ENCODE measurements around the gene MAP4K3.
A peak's percentile ranks its signal among the peaks of the same experiment; 100 is the strongest.
"Not testable (repeated sequence)": the region's sequence is repeated elsewhere in the genome, so short reads cannot be mapped to it uniquely, and the experiment has no call there.

Gene MAP4K3

DNA sequence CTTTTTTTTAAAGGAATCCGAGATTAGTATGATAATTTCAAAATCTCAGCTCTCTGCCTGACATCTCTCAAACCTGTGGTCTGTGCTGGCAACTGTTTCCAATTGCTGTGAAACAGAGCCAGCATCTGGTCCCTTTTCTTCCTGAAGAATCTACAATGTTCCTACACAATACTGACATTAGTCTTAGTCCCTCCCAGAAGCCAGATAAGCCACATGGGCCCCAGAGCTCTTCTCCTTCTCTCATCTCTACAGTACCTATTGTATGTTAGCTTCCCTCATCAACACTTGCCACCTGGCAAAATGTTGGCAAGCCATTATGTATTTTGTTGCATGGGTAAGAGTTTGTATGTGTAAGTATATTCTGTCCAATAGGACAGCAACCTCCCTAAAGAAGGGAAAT, 130.5 kb downstream of the MAP4K3 start:
- DNase-seq (ENCODE audit: low read depth, low spot score), result peak; percentile 25

DNA sequence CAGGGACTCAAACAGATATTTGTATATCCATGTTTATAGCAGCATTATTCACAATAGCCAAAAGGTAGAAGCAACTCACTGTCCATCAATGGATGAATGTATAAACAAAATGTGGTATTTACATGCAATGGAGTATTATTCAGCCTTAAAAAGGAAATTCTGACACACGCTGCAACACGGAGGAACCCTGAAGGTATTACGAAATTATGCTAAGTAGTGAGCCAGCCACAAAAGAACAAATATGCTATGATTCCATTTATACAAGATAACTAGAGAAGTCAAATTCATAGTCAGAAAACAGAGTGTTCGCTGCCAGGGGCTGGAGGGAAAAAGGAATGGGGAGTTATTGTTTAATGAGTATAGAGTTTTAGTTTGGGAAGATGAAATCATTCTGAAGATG, 132.4 kb downstream of the MAP4K3 start:
- DNase-seq (ENCODE audit: low read depth, low spot score), result no peak

DNA sequence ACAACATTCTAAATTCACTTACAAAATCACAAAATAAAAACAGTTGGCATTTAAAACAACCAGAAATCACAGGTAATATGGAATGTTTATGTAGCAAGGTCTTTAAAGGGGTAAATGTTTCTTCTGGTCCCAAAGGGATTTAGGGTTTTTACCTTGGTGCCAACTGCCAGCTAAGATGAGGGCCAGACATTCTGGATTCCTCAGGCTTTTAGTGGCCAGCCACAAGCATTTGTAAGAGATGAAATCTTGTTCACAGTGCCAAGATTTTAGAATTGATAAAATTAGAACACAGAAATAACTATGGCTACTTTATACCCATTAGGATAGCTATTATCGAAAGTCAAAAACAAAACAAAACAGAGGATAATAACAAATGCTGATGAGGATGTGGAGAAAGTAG, 132.9 kb downstream of the MAP4K3 start:
- peak; percentile 78 for DNase-seq (ENCODE audit: low read depth, low spot score)

DNA sequence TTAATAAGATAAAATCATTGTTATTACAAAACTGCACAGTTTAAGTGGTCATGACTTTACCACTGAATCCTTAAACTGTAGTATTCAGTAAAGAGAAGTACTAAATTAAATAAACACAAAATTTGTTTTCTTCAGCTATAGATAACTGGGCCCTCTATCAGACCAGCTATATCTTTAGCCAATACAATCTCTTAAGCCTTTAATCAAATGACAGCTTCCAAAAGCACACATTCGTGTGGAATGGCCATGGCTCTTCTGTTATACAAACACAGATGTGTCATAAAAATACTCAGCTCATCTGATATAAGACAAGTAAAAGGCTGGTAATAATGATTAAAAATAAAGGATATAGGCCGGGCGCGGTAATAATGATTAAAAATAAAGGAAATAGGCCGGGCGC, 135.7 kb downstream of the MAP4K3 start:
- DNase-seq (ENCODE audit: low read depth, low spot score), result no peak

DNA sequence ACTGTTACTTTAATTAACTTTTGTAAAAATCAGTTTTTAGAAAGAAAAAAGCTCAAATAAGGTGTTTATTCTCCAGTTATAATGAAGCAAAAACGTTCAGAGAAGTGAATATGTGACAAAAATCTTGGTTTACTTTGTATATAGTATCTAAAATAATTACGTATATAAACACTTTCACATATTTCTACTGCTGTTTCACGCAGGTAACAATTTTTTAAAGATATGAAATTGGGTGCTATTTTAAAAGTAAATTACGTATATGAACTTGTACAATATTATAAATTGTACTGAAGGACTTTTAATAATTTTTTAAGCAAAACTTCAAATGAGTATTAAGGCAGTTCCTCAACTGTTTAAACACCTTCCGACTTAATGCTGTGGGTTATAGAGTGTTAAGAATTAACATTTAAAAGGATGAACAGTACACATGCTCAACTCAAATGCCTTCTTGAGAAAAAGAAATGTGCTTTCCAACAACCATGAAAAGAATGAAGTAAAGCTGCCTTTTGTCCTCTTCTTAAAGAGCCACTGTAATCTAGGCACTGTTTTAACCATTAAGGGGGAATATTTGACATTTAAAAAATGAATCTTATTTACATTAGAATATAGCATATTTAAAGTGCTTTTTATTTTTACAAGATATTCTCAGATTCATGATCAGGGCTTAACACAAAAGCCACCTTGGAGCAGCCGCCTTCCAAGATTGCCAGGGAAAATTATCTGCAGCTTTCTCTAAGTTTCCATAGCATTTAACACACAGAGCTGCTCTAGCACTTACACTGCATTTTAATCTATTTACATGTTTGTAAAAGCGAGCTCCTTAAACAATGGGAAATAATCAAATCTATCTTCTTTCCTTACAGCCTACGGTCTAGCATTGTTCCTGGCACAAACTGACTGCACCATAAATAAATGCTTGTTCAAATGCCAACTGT, 136.8 kb downstream of the MAP4K3 start:
- DNase-seq (ENCODE audit: low read depth, low spot score), result no peak

DNA sequence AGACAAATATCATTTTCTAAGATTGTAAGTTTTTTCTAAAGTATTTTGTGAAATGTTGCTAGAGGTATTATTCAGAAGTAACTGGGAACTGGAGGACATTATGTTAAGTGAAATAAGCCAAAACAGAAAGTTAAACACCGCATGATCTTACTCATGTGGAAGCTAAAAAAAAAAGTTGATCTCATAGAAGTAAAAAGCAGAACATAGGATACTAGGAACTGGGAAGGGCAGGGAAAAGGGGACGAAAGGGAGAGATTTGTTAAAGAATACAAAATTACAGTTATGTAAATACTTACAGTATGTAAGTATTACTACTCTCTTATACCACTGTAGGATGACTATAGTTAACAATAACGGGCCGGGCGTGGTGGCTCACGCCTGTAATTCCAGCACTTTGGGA, 146.7 kb downstream of the MAP4K3 start:
- no peak for DNase-seq (ENCODE audit: low read depth, low spot score)

DNA sequence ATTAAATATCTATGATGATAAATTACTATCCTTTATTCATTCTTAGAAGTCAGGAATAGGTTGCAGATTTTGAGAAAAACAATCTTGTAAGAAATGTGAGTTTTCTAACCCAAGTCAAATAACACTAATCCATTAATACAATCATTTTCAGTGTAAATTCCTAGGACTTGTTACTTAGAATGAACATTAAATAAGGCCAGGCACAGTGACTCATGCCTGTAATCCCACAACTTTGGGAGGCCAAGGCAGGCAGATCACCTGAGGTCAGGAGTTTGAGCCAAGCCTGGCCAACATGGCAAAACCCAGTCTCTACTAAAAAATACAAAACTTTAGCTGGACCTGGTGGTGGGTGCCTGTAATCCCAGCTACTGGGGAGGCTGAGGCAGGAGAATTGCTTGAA, 147.5 kb downstream of the MAP4K3 start:
- peak; percentile 47 for DNase-seq (ENCODE audit: low read depth, low spot score)

DNA sequence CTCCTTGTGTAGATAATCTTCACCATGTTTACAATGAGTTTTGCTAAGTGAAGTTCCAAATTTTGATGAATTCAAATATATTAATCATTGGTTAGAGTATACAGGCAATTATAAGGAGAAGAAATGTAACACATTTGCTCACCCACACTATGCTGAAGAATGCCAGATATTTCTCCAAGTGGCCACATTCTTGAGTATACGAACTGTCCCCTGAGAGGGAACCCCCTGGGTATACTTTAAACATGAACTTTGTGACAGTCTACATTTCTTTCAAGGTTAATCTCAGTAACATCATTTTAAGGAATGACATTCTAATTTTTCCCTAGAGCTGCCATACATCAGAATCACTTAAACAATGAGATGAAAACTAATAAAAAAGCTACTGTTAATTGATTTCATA, 153.5 kb downstream of the MAP4K3 start:
- DNase-seq (ENCODE audit: low read depth, low spot score), result peak; percentile 21

DNA sequence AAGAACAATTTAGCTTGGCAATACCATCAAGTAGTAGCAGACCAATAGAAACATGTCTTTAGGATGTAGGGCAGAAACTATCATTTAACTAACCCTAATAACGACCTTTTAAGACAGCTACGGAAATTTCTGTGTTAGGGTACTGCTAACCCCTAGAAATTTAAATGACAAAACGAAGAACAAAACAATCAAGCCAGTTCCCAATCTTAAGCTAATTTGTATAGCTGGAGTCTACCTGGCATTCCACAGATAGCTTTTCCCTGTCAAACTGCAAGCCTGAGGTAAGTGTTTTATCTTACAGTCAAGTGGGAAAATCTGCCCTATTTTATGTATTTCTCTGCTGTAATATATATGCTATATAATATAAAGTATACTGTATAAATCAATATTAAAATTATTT, 155.7 kb downstream of the MAP4K3 start:
- DNase-seq (ENCODE audit: low read depth, low spot score), result no peak

DNA sequence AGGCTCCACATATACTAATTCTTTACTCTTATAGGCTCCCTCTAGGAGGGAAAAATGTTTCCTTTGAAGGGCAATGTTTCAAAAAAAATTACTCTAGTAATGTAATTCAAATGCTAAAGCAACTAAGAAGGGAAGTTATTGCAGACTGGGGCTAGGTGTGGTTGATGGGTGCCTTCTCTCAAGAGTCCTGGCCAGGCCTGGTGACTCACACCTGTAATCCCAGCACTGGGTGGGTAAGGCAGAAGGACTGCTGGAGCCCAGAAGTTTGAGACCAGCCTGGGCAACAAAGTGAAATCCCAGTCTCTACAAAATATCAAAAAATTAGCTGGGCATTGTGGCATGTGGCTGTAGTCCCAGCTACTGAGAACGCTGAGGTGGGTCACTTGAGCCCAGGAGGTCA, 162.1 kb downstream of the MAP4K3 start:
- peak; percentile 14 for DNase-seq (ENCODE audit: low read depth, low spot score)

DNA sequence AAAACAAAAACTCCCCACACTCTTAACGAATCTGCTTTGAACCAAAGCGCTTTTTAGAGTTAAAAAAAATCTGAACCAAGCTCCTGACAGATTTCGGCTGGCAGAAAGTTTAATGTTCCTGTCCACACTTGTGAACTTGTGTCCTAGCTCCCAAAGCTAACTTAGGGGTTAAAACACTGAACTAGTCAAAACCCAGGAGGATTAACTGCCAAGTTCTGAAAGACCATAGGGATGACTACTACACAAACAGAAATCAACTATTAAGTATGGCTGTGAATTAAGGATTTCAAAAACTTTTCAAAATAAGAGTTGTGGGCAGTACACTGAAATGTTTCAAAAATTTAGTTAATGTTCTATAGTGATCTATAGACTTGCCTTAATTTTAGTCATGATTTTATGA, 167.1 kb downstream of the MAP4K3 start:
- no peak for DNase-seq (ENCODE audit: low read depth, low spot score)

DNA sequence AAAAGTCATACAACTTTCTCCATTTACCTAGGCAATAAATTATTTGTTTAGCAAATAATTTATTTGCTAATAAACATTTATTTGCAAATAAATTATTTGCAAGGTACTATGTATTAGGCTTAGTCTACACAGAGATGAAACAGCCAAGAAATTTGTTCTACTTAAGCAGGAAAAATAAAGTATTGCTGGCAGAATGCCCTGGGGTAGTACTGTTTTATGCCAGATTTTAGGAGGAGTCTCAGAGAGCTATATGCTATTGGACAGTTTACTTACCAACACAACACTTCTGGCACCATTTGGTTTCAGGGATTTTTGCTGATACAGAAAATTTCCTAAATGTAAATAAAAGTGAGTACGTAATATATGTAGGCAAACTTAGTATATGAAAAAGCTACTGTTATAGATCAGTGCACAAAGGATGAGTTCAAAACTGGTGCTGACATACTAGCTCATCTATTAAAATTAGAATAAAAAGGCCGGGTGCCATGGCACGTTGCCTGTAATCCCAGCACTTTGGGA, 170.1 kb downstream of the MAP4K3 start:
- peak; percentile 16 for DNase-seq (ENCODE audit: low read depth, low spot score)

DNA sequence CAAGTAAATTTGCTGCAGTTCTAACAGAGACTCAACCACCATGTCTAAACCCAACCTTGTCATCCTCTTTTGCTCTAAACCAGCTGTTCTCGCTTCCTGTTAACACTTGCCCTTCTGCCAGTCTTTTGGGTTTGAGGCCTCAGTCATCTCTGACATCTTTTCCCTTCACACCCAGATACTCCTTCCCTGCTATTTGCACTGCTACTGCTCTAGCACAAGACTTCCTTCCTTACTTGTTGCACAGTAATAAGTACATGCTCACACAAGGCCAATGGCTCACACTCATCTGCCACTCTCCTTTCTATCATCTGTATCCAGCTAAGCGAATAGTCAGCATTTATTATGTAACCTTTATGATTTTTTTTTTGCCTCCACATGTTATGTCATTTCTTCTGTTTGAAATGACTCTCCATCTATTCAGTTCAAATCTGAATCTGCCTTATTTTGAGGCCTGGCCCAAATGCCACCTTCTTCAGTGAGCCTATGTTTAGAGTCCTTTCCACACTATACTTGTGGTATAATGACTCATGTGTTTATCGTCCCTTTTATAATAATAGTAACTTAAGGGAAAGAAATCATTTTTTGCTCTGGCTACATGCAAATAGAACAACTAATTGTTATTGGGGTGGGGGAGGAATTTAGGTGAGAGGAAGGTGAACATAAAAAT, 170.8 kb downstream of the MAP4K3 start:
- peak; percentile 27 for DNase-seq (ENCODE audit: low read depth, low spot score)

DNA sequence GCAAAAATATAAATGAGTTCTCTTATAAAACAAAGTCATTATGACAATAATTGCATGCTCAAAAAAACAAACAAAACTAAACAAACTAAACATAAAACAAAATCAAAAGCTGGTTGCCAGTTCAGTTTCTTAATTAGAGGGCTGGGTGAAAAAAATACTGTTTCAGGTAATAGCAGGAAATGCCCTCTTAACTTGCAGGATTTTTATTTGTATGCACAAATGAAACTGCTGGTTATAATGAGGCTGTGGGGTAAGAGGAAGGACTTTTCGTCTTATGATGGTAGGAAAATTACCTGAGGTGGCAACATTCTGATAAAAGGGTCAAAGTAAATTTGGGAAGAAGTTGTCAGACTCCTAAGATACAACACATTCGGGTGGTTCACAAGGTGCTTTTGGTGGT, 171.8 kb downstream of the MAP4K3 start:
- DNase-seq (ENCODE audit: low read depth, low spot score), result no peak

DNA sequence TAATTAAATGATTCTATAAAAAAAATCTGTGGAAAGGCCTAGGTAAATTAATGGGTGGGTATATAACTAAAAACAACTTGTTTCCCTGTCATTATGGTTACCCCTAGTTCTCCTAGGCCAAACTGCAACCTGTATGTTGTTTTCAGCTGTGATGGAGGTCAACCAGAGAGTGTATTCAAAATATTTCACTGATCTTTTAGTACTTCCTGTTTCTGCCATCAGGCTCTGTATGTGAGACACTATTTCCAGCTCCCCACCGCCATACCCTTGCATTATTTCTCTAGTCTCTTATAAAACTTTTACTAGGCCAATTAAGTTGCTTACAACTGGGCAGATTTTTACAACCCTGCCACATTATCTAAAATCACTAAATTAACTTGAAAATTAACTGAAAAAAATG, 172.4 kb downstream of the MAP4K3 start:
- no peak for DNase-seq (ENCODE audit: low read depth, low spot score)

DNA sequence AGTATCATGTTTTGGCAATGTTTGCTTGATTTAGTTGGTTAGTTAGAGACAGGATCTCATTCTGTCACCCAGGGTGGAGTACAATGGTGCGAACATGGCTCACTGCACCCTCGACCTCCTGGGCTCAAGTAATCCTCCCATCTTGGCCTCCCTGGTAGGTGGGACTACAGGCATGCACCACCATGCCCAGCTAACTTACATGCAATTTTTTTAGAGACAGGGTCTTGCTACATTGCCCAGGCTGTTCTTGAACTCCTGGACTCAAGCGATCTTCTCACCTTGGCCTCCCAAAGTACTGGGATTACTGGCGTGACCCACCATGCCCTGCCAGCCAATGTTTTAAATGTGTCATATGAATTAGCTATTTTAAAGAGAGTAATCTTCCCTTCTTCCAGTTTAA, 177.0 kb downstream of the MAP4K3 start:
- DNase-seq (ENCODE audit: low read depth, low spot score), result no peak

DNA sequence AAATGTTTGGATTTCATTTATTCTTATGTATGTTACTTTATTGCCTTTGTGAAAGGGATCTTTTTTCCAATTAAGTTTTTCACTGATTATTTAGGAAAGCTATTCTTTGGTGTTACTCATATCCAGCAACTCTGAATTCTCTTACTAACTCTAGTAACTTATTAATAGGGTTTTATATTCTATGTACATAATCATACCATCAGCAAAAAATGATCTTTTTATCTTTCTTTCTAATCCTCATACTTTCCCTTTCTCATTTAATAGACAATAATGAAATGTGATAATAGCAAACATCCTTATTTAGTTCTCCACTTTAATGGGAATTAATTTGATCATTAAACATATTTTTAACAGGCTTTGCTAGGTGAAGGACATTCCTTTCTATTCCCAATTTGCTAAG, 181.0 kb downstream of the MAP4K3 start:
- DNase-seq (ENCODE audit: low read depth, low spot score), result no peak

DNA sequence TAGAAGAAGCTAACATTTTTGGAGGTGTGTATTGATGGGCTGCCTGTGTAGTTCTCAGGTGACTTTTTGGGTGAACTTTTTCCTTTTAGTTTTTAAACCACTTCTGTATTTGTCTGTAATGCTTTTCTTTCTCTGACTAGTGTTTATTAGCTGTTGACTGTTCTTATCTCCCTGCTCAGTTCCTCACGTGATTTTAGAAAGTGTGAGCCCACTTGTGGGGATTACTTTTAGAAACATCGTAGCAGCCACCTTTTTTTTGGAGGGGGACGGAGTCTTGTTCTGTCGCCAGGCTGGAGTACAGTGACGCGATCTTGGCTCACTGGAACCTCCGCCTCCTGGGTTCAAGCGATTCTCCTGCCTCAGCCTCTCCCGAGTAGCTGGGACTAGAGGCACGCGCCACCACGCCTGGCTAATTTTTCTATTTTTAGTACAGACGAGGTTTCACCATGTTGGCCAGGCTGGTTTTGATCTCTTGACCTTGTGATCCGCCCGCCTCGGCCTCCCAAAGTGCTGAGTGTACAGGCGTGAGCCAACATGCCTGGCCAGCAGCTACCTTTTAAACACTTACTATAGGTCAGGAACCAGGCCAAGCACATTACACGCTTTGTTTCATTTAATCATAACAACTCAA, 184.1 kb downstream of the MAP4K3 start:
- DNase-seq (ENCODE audit: low read depth, low spot score), result no peak

DNA sequence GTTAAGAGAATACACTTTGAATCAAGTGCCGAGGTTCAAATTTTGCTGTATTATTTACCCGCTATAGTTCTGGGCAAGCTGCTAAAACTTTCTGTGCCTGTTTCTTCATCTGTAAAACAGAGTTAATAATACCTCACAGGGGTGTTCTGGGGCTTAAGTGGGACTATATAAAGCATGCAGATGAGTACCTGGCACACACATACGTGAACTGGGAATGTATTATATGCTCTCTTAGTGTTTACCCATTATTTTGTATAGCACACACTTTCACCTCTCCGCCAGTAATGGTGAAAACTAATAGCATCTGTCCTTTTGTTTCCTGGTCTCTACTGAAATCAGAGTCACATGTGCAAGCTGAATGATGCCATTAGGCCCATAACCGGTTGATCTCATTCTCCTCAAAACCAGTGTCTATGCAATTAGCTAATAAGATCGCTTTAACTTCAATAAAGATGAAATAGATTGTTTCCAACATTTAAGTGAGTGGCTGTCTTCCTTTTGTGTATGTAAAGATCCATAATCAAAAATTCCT, 189.5 kb downstream of the MAP4K3 start:
- no peak for DNase-seq (ENCODE audit: low read depth, low spot score)

DNA sequence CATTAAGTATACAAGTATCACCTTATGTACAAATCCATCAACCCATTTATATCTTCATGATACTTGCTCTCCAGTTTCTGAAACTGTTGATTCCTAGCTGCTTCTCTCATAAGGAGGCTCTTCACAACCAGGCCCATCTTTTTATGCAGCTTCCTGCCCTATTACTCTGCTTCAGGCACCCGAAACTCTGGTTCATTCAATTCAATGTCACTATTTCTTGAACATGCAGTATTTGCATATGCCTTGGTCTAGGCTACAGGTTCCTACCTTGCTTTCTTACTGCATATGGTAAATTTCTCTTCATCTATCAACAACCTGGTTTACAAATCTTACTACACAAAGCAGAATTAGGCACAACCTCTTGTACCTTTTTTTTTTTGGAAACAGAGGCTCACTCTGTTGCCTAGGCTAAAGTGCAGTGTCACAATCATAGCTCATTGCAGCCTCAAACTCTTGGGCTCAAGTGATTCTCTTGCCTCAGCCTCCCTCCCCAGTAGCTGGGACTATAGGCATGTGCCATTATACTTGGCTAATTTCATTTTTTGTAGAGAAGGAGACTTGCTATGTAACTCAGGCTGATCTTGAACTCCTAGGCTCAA, 190.6 kb downstream of the MAP4K3 start:
- DNase-seq (ENCODE audit: low read depth, low spot score), result no peak

DNA sequence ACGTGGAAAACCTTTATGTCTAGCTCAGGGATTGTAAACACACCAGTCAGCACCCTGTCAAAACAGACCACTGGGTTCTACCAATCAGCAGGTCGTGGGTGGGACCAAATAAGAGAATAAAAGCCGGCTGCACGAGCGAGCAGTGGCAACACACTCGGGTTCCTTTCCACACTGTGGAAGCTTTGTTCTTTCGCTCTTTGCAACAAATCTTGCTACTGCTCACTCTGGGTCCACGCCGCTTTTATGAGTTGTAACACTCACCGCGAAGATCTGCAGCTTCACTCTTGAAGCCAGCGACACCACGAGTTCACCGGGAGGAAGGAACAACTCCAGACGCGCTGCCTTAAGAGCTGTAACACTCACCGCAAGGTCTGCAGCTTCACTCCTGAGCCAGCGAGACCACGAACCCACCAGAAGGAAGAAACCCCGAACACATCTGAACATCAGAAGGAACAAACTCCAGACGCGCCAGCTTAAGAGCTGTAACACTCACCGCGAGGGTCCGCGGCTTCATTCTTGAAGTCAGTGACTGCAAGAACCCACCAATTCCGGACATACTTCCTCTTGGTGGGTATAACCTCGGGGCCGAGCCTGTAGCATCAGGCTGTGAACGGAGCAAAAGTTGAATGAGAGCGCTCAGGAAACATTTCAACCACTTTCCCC, 192.0 kb downstream of the MAP4K3 start:
- not testable (repeated sequence) for DNase-seq (ENCODE audit: low read depth, low spot score)

All from astrocyte of the hippocampus (primary cell).